HG03175 (cell line): Measurements from ENCODE around the gene TUBD1.
"Not testable (repeated sequence)": the region's sequence is repeated elsewhere in the genome, so short reads cannot be mapped to it uniquely, and the experiment has no call there.

ENCODE experiments used
- ATAC-seq: cut with Tn5 transposase; IDR thresholded peaks from one replicate; pipeline ENCODE4 v1.9.1; 2021; ENCODE audit warnings: mild to moderate bottlenecking, moderate library complexity; ENCODE audit not compliant: unreplicated experiment

The TUBD1 gene

GRCh38 chr17:59876107-59876506 lies 16.6 kb downstream of the TUBD1 start:
- no peak for ATAC-seq

GRCh38 chr17:59874376-59874775 lies 18.4 kb downstream of the TUBD1 start:
- no peak for ATAC-seq

GRCh38 chr17:59873414-59873813 lies 19.3 kb downstream of the TUBD1 start:
- ATAC-seq, result not testable (repeated sequence)

GRCh38 chr17:59872351-59872750 lies 20.4 kb downstream of the TUBD1 start:
- no peak for ATAC-seq

GRCh38 chr17:59870482-59870881 lies 22.3 kb downstream of the TUBD1 start:
- no peak for ATAC-seq

GRCh38 chr17:59869941-59870218 lies 22.9 kb downstream of the TUBD1 start:
- ATAC-seq, result no peak

- ATAC-seq, result no peak
These were observed 29.1 kb downstream of the TUBD1 start for GRCh38 chr17:59863616-59864015.

GRCh38 chr17:59859444-59860025 lies 33.2 kb downstream of the TUBD1 start:
- ATAC-seq, result no peak

- ATAC-seq, result no peak
These were observed 33.8 kb downstream of the TUBD1 start for GRCh38 chr17:59858932-59859331.

- no peak for ATAC-seq
These were observed 34.5 kb downstream of the TUBD1 start for GRCh38 chr17:59858167-59858816.

GRCh38 chr17:59856859-59857794 lies 35.6 kb downstream of the TUBD1 start:
- no peak for ATAC-seq

- not testable (repeated sequence) for ATAC-seq
These were observed 38.6 kb downstream of the TUBD1 start for GRCh38 chr17:59853919-59854729.

- ATAC-seq, result no peak
These were observed 39.4 kb downstream of the TUBD1 start for GRCh38 chr17:59853168-59853918.

GRCh38 chr17:59852847-59853167 lies 39.9 kb downstream of the TUBD1 start:
- not testable (repeated sequence) for ATAC-seq

GRCh38 chr17:59851439-59852375 lies 41.0 kb downstream of the TUBD1 start:
- no peak for ATAC-seq

- ATAC-seq, result not testable (repeated sequence)
These were observed 42.4 kb downstream of the TUBD1 start for GRCh38 chr17:59850311-59850710.

GRCh38 chr17:59848778-59849177 lies 44.0 kb downstream of the TUBD1 start:
- ATAC-seq, result no peak

GRCh38 chr17:59848385-59848668 lies 44.4 kb downstream of the TUBD1 start:
- ATAC-seq, result no peak

GRCh38 chr17:59846394-59847165 lies 46.2 kb downstream of the TUBD1 start:
- peak; percentile 47 for ATAC-seq
